PC-9 (cell line): ENCODE measurements around the gene PNPLA7. TPM values are rescaled to one million over a fixed set of nuclear protein-coding genes. Genes with fewer than 3 reads are reported as not detected.
A peak's percentile ranks its signal among the peaks of the same experiment; 100 is the strongest.

Experiments
- BruUV-seq: library from RNA; stranded (reverse); fragments of 400-500 nt; replicated peaks from 2 replicates; lab custom pipeline; 2021; lab: Mats Ljungman, UMichigan
- CTCF ChIA-PET: fragments of 300-600 bp; sonication (Branson Sonifier 250); formaldehyde crosslinking; loops from one replicate; lab custom pipeline; 2022; ENCODE audit warnings: antibody characterized with exemption; lab: Charles Lee
- POLR2A ChIA-PET: fragments of 300-600 bp; sonication (Branson Sonifier 250); formaldehyde crosslinking; loops from one replicate; lab custom pipeline; 2022; ENCODE audit warnings: antibody characterized with exemption; ENCODE audit not compliant: unreplicated experiment; lab: Charles Lee
- DNase-seq, 2 experiments: peaks; one replicate each; pipeline versions ENCODE4 v3.0.0 to v3.0.0-alpha.2; 2015 to 2022; ENCODE audit warnings: mixed read lengths in 1 of 2
- H2AFZ ChIP-seq: fragments of 200-600 bp; sonication (generic); 2 replicates; pipeline ENCODE4 v1.8.1; 2017; ENCODE audit warnings: antibody characterized with exemption
- H3F3A ChIP-seq: fragments of 200-600 bp; sonication (generic); 2 replicates; pipeline ENCODE4 v1.8.1; 2017; ENCODE audit warnings: antibody characterized with exemption, mild to moderate bottlenecking, low read depth; ENCODE audit not compliant: insufficient read depth
- H3K27ac ChIP-seq: fragments of 200-600 bp; sonication (generic); 2 replicates; pipeline ENCODE4 v1.6.1; 2016; ENCODE audit warnings: mixed run types
- H3K27me3 ChIP-seq: fragments of 200-600 bp; sonication (generic); 2 replicates; pipeline ENCODE4 v1.6.1; 2016; ENCODE audit warnings: low read depth, mixed run types; ENCODE audit not compliant: insufficient read depth
- H3K36me3 ChIP-seq: fragments of 200-600 bp; sonication (generic); 2 replicates; pipeline ENCODE4 v1.6.1; 2016; ENCODE audit warnings: low read depth, mixed run types
- H3K4me1 ChIP-seq: fragments of 200-600 bp; sonication (generic); replicated peaks from 2 replicates; pipeline ENCODE4 v1.6.1; 2016; ENCODE audit warnings: mixed run types; ENCODE audit not compliant: insufficient read depth
- H3K4me2 ChIP-seq: fragments of 200-600 bp; sonication (generic); 2 replicates; pipeline ENCODE4 v1.6.1; 2017; ENCODE audit warnings: mixed run types
- H3K4me3 ChIP-seq: fragments of 200-600 bp; sonication (generic); 2 replicates; pipeline ENCODE4 v1.6.1; 2016; ENCODE audit warnings: mixed run types
- H3K79me2 ChIP-seq: fragments of 200-600 bp; sonication (generic); 2 replicates; pipeline ENCODE4 v1.6.1; 2017; ENCODE audit warnings: low read depth, mixed run types
- H3K9me2 ChIP-seq: fragments of 200-600 bp; sonication (generic); 2 replicates; pipeline ENCODE4 v1.8.1; 2017; ENCODE audit warnings: mild to moderate bottlenecking; ENCODE audit not compliant: insufficient read depth
- H3K9me3 ChIP-seq: fragments of 200-600 bp; sonication (generic); 2 replicates; pipeline ENCODE4 v1.8.1; 2016; ENCODE audit warnings: low read depth; ENCODE audit not compliant: insufficient read depth
- H4K20me1 ChIP-seq: fragments of 200-600 bp; sonication (generic); 2 replicates; pipeline ENCODE4 v1.8.1; 2017; ENCODE audit not compliant: insufficient read depth
- CTCF ChIP-seq: fragments of 200-600 bp; sonication (generic); conservative IDR thresholded peaks from 2 replicates; pipeline ENCODE4 v1.6.1; 2017; ENCODE audit warnings: mixed run types, antibody characterized with exemption, mild to moderate bottlenecking, moderate library complexity
- EZH2 ChIP-seq: fragments of 200-600 bp; sonication (generic); IDR thresholded peaks from 2 replicates; pipeline ENCODE4 v1.8.0; 2017; ENCODE audit warnings: antibody characterized with exemption, low read depth
- intact Hi-C: fragments of 100-400 bp; cut with micrococcal nuclease; formaldehyde crosslinking; loops from one replicate; pipeline ENCODE4 v1.10.0; 2022; ENCODE audit not compliant: unreplicated experiment
- total RNA-seq: library from RNA; stranded (reverse); gene quantifications from 2 replicates; pipeline ENCODE4 v1.2.3, GENCODE V29; 2021

The PNPLA7 gene
- total RNA-seq, 1 experiment from 2014 or later, result 1.9 TPM

DNA sequence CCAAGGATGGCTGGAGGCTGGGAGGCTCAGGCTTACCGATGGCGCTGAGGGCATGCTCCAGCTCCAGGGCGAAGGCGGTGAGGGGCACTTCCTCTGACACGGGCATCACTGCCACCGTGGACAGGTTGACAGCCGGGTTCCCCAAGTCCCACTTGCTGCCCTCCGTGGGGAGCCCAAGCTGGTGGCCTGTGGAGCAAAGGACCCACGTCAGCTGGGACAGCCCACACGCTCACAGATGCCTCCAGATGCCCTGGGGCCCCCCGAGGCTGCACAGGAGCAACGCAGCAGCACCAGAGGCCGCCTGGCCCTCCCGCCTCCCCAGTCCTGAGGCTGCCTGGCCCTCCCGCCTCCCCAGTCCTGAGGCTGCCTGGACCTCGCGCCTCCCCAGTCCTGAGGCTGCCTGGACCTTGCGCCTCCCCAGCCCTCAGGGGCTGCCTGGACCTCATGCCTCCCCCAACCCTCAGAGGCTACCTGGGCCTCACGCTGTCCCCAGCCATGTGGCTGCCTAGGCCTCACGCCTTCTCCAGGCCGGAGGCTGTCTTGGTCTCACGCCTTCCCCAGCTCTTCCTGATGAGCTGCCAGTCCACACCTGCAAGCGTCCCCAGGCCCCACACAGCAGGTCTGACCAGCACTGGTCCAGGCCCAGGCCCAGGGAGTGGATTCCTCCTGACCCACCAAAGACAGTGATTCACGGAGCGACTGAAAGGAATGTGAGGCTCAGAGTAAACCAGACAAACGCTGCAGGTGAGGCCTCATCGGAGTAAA, 65.5 kb downstream of the PNPLA7 start:
- Histone ChIP-seq H3K9me2 (no peaks in the 10 kb centered on the region), H3K4me2 (no peak overlapping the region), H3K27ac (no peak overlapping the region), H3K4me1 (peaks cover 17% of the 10 kb centered on the region), H3K4me3 (no peak overlapping the region), H4K20me1 (no peaks in the 10 kb centered on the region), H3K9me3 (no peaks in the 10 kb centered on the region), H3K79me2 (no peaks in the 10 kb centered on the region), H3F3A (peaks cover 13% of the 10 kb centered on the region), H3K27me3 (no peaks in the 10 kb centered on the region), H2AFZ (no peak overlapping the region), H3K36me3 (no peaks in the 10 kb centered on the region)
- TF ChIP-seq CTCF, result no peak
- no peak for TF ChIP-seq EZH2
- intact Hi-C loops, result no loop called here
- POLR2A ChIA-PET, result no interaction called here
- BruUV-seq, result no TSS peak
- CTCF ChIA-PET, result no interaction called here
- DNase-seq, result no peak

DNA sequence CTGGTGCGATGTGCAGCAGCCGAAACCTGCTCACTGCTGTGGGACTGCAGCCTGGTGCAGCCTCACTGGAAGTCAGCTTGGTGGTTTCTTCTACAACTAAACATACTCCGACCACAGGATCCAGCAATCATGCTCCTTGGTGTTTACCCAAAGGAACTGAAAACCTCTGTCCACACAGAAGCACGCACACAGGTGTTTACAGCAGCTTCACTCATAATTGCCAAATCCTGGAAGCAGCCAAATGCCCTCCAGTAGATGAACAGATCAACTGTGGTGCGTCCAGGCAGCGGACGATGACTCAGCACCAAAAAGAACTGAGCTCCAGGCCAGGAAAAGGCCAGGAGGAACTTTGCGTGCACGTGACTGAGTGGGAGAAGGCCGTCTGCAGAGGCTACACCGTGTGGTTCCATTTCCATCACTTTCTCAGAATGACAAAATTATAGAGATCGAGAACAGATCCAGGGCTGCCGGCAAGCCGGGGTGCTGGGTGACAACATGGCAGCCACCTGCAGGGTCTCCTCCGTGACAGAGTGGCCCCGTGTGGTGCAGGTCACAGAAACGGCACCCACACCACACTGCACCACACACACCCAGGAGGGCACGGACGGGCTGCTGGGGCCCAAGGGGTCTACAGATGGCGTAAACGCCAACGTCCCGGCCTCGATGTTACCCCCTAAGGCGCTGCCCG, 68.0 kb downstream of the PNPLA7 start:
- ChIA-PET POLR2A (interaction anchor here (0.6 to 0.8 kb wide), 3 partner anchors 23 to 135 kb away, joined by 3 to 5 read pairs (median 4); partner anchors contain the start of gene NSMF), CTCF (interaction anchor here (0.6 kb wide), 1 partner anchor 114 kb away, joined by 5 read pairs; no protein-coding TSS in a partner anchor)
- BruUV-seq, result no TSS peak
- peak overlapping the region; percentile 17 for H3K4me2 ChIP-seq
- H4K20me1 ChIP-seq, result no peaks in the 10 kb centered on the region
- peak overlapping the region; percentile 37 for H3K27ac ChIP-seq
- peak; percentile 71 to 85 for DNase-seq
- H3K4me1 ChIP-seq, result peaks cover 17% of the 10 kb centered on the region
- H3K36me3 ChIP-seq, result no peaks in the 10 kb centered on the region
- H3K9me3 ChIP-seq, result no peaks in the 10 kb centered on the region
- no peaks in the 10 kb centered on the region for H3K27me3 ChIP-seq
- no peaks in the 10 kb centered on the region for H3K9me2 ChIP-seq
- no peak for TF ChIP-seq CTCF
- TF ChIP-seq EZH2, result no peak
- peaks cover 13% of the 10 kb centered on the region for H3F3A ChIP-seq
- intact Hi-C loops, result no loop called here
- 0 out of 2 replicates have a peak overlapping the region, but pooled peaks have one; percentile 0 for H2AFZ ChIP-seq
- no peak overlapping the region for H3K4me3 ChIP-seq
- H3K79me2 ChIP-seq, result no peaks in the 10 kb centered on the region

DNA sequence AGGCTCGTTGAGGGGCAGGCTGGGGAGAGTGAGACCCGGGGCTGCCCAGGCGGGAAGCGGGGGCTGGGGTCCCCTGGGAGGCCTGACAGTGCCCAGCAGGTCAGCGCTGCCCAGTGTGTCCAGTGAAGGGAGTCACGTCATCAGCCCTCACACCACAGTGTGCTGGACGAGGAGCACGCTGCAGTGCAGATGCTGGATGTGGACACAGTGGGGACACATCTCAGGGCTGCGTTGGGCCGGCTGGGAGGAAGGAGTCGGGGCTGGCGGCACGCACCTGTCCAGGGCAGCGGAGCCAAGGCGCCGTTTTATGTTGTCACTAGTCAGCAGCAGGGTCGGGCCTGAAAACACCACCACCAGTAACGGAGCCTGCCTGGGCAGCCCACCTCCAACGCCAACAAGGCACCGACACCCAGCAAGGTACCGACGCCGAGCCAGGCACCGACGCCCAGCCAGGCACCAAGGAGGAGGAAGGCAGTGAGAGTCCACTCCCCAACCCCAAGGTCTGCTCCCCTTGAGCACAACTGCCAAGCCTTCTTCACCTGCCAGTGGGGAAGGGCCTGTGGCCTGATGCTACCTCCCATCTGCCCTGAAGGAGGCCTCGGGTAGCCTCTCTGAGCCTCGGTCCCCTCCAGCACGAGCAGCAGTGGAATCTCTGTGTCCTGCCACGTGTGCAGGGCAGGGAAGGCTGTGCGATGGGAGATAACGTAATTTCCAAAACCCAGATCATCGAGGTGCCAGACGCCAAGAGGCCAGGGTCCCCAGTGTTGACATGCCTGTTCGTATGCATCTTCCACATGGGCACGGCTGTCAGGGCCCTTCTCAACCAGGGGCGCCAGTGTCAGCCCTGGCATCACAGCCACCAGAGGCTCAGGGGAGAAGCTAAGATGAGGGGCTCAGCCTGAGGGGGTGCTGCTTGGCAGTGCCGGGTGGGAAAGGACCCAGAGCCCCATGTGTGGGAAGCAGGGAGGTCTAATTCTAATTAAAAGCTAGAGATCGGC, 69.2 kb downstream of the PNPLA7 start:
- no peak overlapping the region for H3K4me2 ChIP-seq
- no peak overlapping the region for H3K4me3 ChIP-seq
- no peak for DNase-seq
- intact Hi-C loops, result no loop called here
- BruUV-seq, result no TSS peak
- H3F3A ChIP-seq, result peaks cover 13% of the 10 kb centered on the region
- no peaks in the 10 kb centered on the region for H3K9me2 ChIP-seq
- H2AFZ ChIP-seq, result no peak overlapping the region
- H3K27me3 ChIP-seq, result 0 out of 2 replicates have a peak, but pooled peaks cover 3% of the 10 kb centered on the region
- H3K36me3 ChIP-seq, result no peaks in the 10 kb centered on the region
- ChIA-PET POLR2A (no interaction called here), CTCF (no interaction called here)
- no peaks in the 10 kb centered on the region for H4K20me1 ChIP-seq
- no peak overlapping the region for H3K27ac ChIP-seq
- H3K4me1 ChIP-seq, result peaks cover 17% of the 10 kb centered on the region
- H3K9me3 ChIP-seq, result 0 out of 2 replicates have a peak, but pooled peaks cover 6% of the 10 kb centered on the region
- H3K79me2 ChIP-seq, result no peaks in the 10 kb centered on the region
- TF ChIP-seq CTCF, result no peak
- no peak for TF ChIP-seq EZH2
